CD4-positive, alpha-beta T cell treated with Interleukin-6 for 4 hours (primary cell): Measurements from ENCODE around the gene PRKAG2.

Experiments used
- DNase-seq: peaks from one replicate; pipeline ENCODE4 v3.0.0-alpha.2; 2020; ENCODE audit warnings: mixed read lengths

The PRKAG2 gene

DNA sequence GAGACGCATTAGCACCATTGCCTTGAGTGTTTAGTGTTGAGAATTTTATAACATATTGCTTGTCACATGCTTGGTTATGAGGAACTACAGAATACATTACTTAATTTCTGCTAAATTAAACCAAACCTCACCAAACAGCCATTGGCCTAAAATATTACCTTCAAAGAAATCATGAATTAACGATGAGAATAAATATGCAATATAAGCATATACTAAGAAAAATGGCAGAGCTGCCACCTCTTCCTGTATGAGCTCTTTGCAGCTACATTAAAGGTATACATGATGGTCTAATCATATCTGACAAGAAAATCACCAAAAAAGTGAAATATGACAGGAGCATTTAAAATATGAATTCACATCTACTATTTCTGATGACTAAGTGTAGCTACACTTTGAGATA, 352.1 kb downstream of the PRKAG2 start:
- DNase-seq = no peak

DNA sequence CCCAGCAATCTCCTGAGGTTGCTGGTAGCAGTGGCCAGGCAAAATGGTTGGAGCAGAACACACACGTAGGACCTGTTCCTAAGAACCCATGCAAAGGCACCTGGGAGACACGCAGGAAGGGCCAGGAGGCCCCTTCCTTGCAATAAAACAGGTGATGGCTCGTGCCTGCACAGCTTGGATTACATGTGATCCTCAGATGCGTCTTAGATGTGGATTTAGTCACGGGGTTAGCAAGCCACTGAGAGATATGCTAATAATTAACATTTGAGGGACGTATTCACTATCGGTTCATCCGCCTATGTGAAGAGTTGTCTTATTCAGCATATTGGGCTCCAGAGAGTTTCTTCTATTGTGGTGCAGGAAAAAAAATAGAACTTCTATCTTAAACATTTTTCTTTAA, 352.6 kb downstream of the PRKAG2 start:
- DNase-seq = no peak

DNA sequence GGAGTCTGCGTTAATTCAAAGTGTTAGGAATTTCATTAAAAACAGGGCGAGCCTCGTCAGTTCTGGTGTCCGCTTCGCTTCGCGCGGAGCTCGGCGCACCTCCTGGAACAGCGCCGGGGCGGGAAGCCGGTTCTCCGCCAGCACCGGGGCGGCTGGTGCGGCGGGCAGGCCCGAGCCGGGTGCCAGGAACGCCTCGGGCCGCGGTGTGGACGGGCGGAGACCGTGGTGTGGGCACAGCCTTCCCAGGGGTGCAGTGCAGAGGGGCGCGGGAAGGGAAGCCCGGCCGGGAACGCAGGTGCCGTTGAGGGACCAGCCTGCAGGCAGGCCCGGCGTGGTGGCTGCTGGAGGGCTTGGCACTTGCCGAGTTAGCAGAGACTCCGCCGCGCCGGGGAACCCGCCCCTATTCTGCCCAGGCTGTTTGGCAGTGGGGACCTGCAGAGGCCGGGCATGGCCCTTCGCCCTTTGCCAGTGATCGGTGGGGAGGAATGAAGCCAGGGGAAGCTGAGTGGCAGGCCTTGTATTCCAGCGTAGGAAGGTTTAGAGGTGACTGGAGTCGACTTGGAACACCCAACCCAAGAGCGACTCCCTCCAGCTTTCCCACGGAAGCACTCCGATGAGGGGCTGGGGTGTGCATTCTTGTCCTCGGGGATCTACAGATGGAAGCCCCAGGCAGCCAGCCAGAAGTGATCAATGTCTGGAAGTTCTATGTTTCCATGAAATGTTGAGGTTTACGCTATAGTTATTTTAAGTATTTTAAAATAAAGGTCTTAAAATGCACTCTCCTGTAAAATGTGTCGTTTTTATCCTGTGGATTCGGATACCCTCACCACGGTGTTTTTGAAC, 356.3 kb downstream of the PRKAG2 start:
- DNase-seq = peak; percentile 39

DNA sequence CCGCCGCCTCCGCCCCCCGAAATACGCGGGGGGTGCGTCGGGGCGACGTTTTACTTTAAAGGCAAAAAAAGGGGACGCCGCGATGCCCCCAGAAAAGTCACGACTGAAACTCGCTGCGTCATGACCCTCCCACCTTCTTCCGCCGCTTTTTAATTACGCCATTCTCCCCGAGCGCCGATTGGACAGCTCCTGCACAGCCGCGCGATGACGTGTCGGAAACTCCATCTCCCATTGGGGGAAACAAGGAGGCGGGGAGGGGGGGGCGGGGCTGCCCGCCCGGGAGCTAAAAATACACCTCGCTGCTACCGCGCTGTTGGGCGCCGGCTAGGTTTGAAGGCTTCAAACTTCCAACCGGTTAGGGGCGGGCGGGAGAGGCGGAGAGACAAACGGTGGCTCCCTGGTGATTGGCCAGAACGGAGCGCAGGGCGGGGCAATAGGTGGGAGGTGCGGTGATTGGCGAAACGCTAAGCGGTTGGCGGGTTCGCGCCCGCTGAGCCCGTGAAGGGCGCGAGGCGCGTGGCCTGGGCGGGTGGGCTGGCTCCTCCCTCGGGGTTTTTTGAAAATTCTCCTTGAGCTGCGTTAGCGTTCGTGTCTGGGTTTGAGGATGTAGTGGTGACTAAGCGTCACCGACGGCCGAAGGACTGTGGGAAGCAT, 357.0 kb downstream of the PRKAG2 start, which contains the start of gene RHEB:
TSS of gene RHEB (minus strand) at position 131 of the 654 bp plus-strand sequence. CDS start 384 bp downstream, outside the sequence.
- peak; percentile 99 for DNase-seq

DNA sequence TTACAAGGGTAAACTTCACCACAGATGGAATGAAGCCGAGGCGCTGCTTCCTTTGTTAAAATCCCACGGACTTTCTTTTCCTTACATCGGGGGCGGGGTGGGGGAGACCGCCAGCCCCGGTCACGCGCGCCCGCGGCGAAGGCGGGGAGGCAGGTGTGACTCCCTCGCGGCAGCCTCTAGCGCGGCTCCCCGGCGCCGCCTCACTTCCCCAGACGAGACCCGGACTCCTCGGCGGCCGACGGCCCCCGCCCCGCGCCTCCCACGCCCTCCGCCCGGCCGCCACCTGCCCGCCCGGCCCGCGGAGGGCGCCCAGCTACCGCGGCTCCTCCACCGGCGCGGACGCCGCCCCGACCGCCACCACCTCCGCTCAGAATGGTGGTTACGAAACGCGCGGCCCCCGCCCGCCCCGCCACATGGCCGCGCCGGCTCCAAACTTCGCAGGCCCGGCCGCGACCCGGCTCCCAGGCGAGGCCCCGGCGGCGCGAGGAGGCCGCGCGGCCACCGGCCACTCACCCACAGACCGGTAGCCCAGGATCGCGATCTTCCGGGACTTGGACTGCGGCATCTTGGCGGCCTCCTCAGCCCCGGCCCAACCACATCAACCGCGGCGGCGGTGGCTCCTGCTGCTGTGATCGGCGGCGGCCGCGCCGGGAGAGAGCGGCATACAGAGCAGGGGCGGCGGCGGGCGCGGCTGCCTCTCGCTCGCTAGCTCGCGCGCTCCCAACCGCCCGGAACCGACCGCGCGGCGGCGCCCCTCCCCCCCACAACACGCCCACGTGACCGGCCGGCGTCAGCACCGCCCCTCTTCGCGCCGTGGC, 357.8 kb downstream of the PRKAG2 start:
- peak; percentile 62 for DNase-seq

DNA sequence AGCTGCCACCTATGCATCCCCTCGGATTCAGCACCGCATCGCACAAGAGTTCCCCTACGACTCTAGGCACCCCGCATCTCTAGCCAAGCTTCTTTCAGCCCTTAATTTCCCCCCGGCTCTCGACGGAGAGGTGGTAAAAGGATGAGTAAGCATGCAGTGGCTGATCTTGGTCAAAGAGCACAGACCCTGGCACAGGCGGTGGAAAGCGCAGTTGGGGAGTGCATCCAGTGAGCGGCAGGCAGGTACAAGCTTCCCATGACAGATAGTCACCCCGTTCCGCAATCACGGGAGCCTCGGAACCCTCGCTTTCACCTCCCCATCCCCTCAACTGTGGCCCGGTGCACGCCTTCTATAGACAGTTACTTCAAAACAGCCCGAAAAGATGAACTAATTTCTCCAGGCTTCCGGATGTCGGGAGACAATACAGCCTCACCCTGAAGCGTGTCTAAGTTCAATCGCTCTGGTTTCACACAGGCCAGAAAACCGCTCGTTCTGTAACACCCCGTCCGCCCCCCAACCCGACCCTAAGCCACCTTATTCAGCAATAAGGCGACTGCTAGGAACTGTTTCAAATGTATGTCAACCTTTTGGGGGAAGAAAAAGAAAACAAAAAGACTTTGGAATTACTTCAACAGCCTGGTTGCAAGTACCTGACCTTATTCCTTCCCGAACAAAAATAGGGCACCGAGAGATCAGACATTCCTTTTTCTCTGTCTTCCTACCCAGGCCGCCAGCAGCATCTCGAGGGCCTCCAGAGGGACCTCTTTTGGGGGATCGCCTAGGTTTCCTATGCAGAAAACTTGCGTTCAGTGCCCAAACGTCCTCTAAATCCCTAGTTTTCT, 358.6 kb downstream of the PRKAG2 start:
- DNase-seq = peak; percentile 62

DNA sequence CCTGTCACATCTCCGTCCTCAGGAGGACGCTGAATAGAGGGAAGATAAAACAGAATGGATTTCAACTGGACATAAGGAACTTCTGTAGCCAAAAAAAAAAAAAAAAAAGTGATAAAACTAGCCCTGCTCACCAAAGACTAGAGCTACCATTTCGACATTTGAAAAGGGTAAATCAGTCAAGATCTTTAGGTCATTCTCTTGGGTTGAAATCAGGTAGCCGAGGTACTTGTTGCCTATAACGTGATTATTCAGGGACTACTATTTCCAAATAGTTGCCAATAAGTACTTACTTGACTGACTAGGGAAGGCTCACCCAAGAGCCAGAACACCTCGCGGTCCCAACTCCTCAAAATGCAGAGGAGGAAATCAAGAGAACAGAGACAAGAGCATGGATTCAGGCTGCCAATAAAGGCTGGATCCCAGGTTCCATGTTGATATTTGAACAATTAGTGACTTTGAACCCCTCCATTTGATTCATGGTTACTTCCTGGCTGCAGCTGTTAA, 359.3 kb downstream of the PRKAG2 start:
- no peak for DNase-seq

DNA sequence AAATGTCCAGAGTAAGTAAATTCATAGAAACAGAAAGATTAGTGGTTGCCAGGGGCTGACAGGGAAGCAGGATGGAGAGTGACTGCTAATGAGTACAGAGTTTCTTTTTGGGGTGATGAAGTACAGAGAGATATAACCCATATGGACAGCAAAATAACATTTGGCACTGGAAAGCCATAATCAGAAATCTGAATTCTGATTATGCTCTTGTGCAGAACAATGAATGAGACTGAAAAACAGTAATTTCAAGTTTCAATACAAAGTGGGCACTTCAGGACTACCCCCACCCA, 361.7 kb downstream of the PRKAG2 start:
- no peak for DNase-seq

DNA sequence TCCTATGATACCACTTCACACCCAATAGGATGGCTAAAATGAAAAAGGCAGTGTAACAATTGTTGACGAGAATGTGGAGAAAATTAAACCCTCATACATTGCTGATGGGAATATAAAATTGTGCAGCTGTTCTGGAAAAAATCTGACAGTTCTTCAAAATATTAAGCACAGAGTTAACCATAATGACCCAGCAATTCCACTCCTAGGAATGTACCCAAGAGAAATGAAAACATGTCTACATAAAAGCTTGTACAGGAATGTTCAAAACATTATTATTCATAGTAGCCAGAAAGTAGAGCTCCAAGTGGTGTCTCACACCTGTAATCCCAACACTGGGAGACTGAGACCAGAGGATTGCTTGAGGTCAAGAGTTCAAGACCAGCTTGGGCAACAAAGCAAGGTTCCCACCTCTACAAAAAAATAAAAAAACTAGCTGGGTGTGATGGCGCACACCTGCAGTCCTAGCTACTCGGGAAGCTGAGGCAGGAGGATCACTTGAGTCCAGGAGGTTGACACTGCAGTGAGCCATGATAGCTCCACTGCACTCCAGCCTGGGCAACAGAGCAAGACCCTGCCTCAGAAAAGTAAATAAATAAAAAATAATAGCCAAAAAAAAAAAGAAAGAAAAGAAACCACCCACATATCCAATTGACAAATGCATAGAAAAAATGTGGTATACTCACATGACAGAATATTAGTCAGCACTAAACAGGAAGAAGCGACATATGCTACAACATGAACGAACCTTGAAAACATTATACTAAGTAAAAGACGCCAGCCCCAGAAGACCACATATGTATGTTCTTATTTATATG, 362.2 kb downstream of the PRKAG2 start:
- no peak for DNase-seq

DNA sequence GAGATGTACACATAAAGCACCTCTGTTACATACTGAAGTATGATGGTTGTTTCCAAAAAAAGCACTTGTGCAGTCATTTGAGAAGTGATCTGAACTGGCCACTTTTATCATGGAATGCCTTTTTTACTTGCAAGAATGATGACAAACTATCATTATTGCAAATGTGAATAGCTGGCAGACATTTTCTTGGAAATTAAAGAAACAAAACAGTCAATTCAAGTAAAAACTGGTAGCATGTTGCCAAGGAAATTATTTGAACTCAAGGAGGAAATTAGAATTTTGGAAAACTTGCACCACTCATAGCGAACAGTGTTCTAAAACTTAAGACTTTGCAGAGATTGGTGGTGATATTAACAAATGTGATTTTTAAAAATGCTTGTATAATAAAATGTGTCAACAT, 363.8 kb downstream of the PRKAG2 start:
- DNase-seq = no peak

DNA sequence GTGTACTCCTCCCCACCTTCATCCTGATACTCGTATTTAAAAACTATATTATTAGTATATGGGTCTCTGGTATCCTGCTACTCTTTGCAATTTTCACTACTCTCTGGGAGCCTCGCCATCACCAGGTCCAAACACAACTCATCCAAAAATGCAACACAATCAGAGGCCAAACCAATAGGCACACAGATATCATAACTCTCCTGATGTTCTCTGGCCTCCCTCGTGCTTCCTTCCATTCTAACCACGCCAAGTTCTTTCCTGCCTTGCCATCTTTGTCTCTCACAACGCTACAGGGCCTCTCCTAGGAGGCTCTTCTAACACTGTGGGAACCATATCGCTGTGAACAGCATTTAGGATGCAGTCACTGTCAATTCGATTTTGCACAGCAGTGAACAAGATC, 364.6 kb downstream of the PRKAG2 start:
- DNase-seq = no peak

DNA sequence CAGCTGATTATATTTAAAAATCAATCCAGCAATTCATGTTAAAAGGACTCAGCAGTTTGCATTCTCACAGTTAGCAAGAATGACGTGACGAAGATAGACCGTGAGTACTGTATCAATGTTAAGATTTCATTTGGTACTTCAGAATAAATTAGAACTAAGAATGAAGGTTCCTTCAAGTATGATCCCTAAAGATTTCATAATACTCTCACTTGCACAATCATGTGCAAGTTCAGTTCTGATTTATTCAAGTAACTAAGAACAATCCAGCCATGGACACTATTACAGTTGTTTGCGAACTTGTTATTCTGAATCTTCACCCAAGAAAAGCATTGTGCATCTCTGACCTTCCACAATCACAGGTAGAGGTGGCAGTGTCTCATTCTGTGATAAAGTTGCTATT, 365.0 kb downstream of the PRKAG2 start:
- DNase-seq = no peak

DNA sequence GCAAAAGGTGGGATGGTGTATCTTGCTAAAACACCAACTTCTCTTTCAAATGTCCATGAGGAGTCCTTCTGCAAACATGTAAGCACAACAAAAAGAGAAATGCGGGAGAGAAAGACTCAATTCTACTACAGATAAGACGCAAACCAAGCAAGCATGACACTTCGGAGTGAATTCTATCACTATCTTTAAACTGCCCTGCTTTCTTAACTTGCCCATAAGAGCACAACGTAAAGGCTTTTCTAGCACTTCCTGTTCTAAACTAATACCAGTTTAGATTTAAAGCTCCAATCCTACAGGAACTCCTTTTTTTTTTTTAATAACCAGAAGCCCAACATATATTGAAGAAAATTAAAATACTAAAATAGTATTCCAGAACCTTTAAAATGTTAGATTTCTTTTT, 365.6 kb downstream of the PRKAG2 start:
- DNase-seq = no peak

DNA sequence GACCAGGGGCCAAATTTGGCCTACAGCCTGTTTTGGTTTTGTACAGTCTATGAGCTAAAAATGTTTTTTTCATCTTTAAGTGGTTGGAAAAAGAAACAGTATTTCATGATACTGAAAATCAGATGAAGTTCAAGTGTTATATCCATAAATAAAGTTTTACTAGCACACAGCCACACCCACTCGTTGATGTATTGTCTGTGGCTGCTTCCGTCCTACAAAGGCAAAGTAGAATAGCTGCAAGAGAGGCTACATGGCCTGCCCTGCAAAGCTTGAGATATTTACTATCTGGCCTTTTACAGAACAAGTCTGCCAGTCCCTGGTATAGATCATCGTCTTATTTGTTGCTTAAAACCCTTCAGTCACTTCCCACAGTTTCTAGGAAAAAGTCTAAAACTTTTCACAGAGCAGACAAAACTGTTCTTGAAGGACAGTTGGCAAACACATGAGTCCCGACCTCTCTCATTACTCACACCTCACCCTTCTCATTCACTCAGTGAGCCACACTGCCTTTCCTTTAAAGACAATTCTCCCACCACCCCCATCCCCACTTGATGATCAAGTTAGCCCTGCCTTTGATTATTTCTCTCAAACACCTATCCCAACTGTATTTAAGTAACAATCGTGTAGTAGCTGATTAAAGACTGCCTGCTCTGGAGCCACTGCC, 367.1 kb downstream of the PRKAG2 start:
- DNase-seq = no peak

DNA sequence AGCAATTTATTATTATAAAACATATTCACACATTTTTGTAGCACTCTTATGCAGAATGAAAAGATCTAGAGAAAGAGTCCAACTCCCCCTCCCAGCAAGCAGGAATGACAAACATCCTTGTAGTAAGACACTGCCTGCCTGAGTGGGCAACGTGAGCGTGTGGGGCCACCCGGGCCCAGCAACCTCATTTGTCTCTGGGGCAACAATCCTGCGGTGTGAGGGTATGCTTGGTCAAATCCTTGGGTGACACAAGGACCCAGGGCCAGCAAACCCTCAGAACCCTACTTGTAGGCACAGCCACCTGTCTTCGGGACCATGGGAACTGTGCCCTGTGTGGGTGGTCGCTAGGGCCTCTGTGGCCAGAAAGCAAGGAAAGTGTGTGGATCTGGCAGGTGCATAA, 367.9 kb downstream of the PRKAG2 start:
- DNase-seq = no peak

DNA sequence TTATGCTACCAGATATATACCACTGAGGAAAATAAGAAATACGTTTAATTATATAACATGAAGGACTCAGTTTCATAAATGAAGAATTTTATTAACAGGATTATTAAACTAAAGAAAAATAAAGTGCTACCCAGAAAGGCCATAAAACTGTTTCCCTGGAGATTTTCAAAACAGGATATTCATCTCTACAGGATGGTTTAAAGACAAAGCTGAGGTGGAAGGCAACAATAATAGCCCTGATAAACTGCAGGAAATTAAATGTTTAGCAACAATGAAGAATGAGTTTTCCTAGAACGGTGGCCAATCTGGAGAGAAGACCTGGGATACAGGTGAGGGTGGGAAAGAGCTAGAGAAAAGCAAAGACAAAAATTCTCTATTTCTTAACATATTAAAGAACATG, 369.1 kb downstream of the PRKAG2 start:
- no peak for DNase-seq

DNA sequence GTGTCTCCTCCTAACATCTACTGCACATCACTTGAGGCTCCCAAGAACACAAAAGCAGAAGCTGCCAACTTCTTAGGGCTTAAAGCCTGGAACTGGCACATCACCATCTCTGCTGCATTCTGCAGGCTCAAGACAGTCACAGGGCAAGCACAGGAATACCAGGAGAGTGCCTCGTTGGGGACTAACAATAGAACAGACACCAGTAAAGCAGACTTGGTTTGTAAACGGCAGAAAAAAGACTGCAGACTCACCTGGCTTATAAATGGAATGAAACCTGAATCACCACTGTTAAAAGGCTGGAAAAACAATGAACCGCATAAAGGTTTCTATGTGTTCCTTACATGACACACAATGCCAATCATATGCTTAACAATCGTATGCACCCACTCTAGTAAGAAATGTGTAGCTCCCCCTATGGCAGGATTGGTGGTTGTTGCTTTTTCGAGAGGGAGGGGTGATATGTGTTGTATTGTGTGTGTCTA, 370.0 kb downstream of the PRKAG2 start:
- no peak for DNase-seq
